ENCODE results near the gene GGT6.

- TF ChIP-seq, protein P1, sequence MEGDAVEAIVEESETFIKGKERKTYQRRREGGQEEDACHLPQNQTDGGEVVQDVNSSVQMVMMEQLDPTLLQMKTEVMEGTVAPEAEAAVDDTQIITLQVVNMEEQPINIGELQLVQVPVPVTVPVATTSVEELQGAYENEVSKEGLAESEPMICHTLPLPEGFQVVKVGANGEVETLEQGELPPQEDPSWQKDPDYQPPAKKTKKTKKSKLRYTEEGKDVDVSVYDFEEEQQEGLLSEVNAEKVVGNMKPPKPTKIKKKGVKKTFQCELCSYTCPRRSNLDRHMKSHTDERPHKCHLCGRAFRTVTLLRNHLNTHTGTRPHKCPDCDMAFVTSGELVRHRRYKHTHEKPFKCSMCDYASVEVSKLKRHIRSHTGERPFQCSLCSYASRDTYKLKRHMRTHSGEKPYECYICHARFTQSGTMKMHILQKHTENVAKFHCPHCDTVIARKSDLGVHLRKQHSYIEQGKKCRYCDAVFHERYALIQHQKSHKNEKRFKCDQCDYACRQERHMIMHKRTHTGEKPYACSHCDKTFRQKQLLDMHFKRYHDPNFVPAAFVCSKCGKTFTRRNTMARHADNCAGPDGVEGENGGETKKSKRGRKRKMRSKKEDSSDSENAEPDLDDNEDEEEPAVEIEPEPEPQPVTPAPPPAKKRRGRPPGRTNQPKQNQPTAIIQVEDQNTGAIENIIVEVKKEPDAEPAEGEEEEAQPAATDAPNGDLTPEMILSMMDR (conservative IDR thresholded peaks at IDR 0.05; ENCODE audit: low read depth, low read length): no peak
- no peak for TF ChIP-seq EZH2 (IDR thresholded peaks at IDR 0.05; ENCODE audit: borderline replicate concordance, low read depth, low read length, poor library complexity, severe bottlenecking)
These were observed 1.1 kb downstream of the GGT6 start for GRCh38 chr17:4559139-4559791.

Data from A673 (cell line).